ENCODE results near the gene AXDND1.

GRCh38 chr1:179353546-179353945, 12.2 kb upstream of the AXDND1 start:
- TF ChIP-seq POLR2AphosphoS5 (IDR thresholded peaks at IDR 0.05; ENCODE audit: low read depth, low read length), result no peak
- no peak for TF ChIP-seq CTCF (IDR thresholded peaks at IDR 0.05; ENCODE audit: control extremely low read depth in 1 of 3, insufficient read depth in 1 of 3, low read depth in 1 of 3, low read length in 3 of 3)
- no peak for TF ChIP-seq POLR2A (IDR thresholded peaks at IDR 0.05; ENCODE audit: control extremely low read depth in 1 of 2, low read depth in 2 of 2, low read length in 2 of 2)
- no peak for TF ChIP-seq CEBPB (IDR thresholded peaks at IDR 0.05; ENCODE audit: low read depth, low read length)
- no peak for TF ChIP-seq SAP30 (IDR thresholded peaks at IDR 0.05; ENCODE audit: insufficient read depth, insufficient replicate concordance, low read length)
